Measurements from ENCODE around the gene NDUFB6. TPM values are rescaled to one million over a fixed set of nuclear protein-coding genes. Genes with fewer than 3 reads are reported as not detected.

The NDUFB6 gene
- total RNA-seq, 2 experiments from 2014 or later: 54.0 to 69.5 TPM

DNA sequence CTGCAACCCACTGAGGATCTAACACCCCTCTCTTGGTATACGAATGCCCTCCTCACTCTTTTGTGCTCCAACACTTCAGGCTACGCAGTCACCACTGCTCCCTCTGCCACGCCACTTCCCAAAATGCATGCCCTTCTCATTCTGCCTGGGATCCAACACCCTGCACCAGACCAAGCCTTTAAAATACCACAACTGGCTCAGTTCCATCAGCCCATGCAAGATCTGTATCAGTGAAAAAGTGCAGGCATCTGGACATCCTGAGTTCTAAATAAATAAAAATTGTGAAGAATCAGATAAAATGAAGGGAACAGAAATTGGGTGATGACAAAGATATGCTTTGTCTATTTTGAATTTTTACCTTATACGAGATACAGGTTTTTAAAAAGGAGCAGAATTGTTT is 2.7 kb downstream of the NDUFB6 start:
- H3K27ac ChIP-seq (ENCODE audit: low read depth, low read length, poor library complexity, severe bottlenecking): no peak overlapping the region
- H2AFZ ChIP-seq (ENCODE audit: low read length): no peak overlapping the region
- ChIA-PET CTCF (ENCODE audit: unreplicated experiment) (no interaction called here), POLR2A (no interaction called here)
- H3K9me2 ChIP-seq (ENCODE audit: insufficient read depth, low read length): no peaks in the 10 kb centered on the region
- no TSS peak for BruUV-seq (replicated peaks)
- peaks cover 21% of the 10 kb centered on the region for H3K4me1 ChIP-seq (ENCODE audit: insufficient read depth, low read length, poor library complexity, severe bottlenecking)
- intact Hi-C loops (cut with micrococcal nuclease; ENCODE audit: unreplicated experiment): loop anchor here (5.0 kb wide), 1 partner anchor 38 kb away; no protein-coding TSS in a partner anchor
- peaks cover 38% of the 10 kb centered on the region for H3K36me3 ChIP-seq (ENCODE audit: insufficient read depth, low read length)
- peak overlapping the region; percentile 93; the same call in 1 of the 2 replicates for H3K4me2 ChIP-seq (ENCODE audit: low read length)
- TF ChIP-seq EZH2phosphoT487 (IDR thresholded peaks at IDR 0.05; ENCODE audit: borderline replicate concordance, low read depth, low read length): no peak
- no peak for TF ChIP-seq CTCF (conservative IDR thresholded peaks at IDR 0.05; ENCODE audit: low read length)
- no peak overlapping the region for H3K4me3 ChIP-seq (ENCODE audit: low read depth, low read length, poor library complexity, severe bottlenecking)
- H4K20me1 ChIP-seq (ENCODE audit: insufficient read depth, low read length): 0 out of 2 replicates have a peak, but pooled peaks cover 8% of the 10 kb centered on the region
- DNase-seq (ENCODE audit: low spot score): no peak
- no peaks in the 10 kb centered on the region for H3K9me3 ChIP-seq (ENCODE audit: low read length)
- H3K79me2 ChIP-seq (ENCODE audit: insufficient read depth, low read depth, low read length): peaks cover 34% of the 10 kb centered on the region

GRCh38 chr9:32566770-32567169 is 6.2 kb downstream of the NDUFB6 start:
- Histone ChIP-seq H3K9me2 (ENCODE audit: insufficient read depth, low read length) (no peaks in the 10 kb centered on the region), H3K4me3 (ENCODE audit: low read depth, low read length, poor library complexity, severe bottlenecking) (no peak overlapping the region), H3K27ac (ENCODE audit: low read depth, low read length, poor library complexity, severe bottlenecking) (no peak overlapping the region), H4K20me1 (ENCODE audit: insufficient read depth, low read length) (0 out of 2 replicates have a peak, but pooled peaks cover 4% of the 10 kb centered on the region), H3K9me3 (ENCODE audit: low read length) (no peaks in the 10 kb centered on the region), H3K4me2 (ENCODE audit: low read length) (no peak overlapping the region), H2AFZ (ENCODE audit: low read length) (no peak overlapping the region), H3K79me2 (ENCODE audit: insufficient read depth, low read depth, low read length) (peaks cover 31% of the 10 kb centered on the region), H3K4me1 (ENCODE audit: insufficient read depth, low read length, poor library complexity, severe bottlenecking) (peaks cover 13% of the 10 kb centered on the region), H3K36me3 (ENCODE audit: insufficient read depth, low read length) (peaks cover 50% of the 10 kb centered on the region)
- no peak for TF ChIP-seq EZH2phosphoT487 (IDR thresholded peaks at IDR 0.05; ENCODE audit: borderline replicate concordance, low read depth, low read length)
- TF ChIP-seq CTCF (conservative IDR thresholded peaks at IDR 0.05; ENCODE audit: low read length): no peak
- ChIA-PET POLR2A (interaction anchor here (1.0 kb wide), 1 partner anchor 187 kb away, joined by 3 read pairs; no protein-coding TSS in a partner anchor), CTCF (ENCODE audit: unreplicated experiment) (interaction anchor here (0.7 kb wide), 1 partner anchor 15 kb away, joined by 3 read pairs; no protein-coding TSS in a partner anchor)
- intact Hi-C loops (cut with micrococcal nuclease; ENCODE audit: unreplicated experiment): no loop called here
- DNase-seq (ENCODE audit: low spot score): no peak
- no TSS peak for BruUV-seq (replicated peaks)

DNA sequence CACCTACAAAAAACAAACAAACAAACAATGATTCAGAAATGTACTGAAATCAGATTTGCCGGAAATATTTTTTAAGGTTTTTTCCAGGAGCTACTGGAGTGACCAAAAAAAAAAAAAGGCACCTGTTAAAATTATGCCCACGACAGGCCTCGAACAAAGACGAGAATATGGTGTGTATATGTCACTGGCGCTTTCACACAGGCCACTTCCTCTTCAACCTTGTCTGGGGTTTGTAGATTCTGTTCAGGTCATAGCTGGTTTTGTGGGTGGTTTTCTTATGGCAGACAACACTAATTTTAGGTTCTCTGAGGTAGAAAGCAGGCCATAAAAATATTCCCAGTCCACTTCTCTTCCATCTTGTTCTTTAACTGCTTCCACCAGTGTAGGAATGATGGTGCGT is 7.0 kb downstream of the NDUFB6 start:
- Histone ChIP-seq H3K27ac (ENCODE audit: low read depth, low read length, poor library complexity, severe bottlenecking) (no peak overlapping the region), H4K20me1 (ENCODE audit: insufficient read depth, low read length) (no peaks in the 10 kb centered on the region), H3K4me2 (ENCODE audit: low read length) (no peak overlapping the region), H3K79me2 (ENCODE audit: insufficient read depth, low read depth, low read length) (peaks cover 23% of the 10 kb centered on the region), H3K4me1 (ENCODE audit: insufficient read depth, low read length, poor library complexity, severe bottlenecking) (peaks cover 5% of the 10 kb centered on the region), H3K4me3 (ENCODE audit: low read depth, low read length, poor library complexity, severe bottlenecking) (no peak overlapping the region), H2AFZ (ENCODE audit: low read length) (no peak overlapping the region), H3K36me3 (ENCODE audit: insufficient read depth, low read length) (peaks cover 50% of the 10 kb centered on the region), H3K9me3 (ENCODE audit: low read length) (no peaks in the 10 kb centered on the region), H3K9me2 (ENCODE audit: insufficient read depth, low read length) (no peaks in the 10 kb centered on the region)
- CTCF ChIA-PET (ENCODE audit: unreplicated experiment): interaction anchor here (0.7 kb wide), 1 partner anchor 16 kb away, joined by 3 read pairs; no protein-coding TSS in a partner anchor
- no TSS peak for BruUV-seq (replicated peaks)
- intact Hi-C loops (cut with micrococcal nuclease; ENCODE audit: unreplicated experiment): no loop called here
- TF ChIP-seq EZH2phosphoT487 (IDR thresholded peaks at IDR 0.05; ENCODE audit: borderline replicate concordance, low read depth, low read length): no peak
- no peak for TF ChIP-seq CTCF (conservative IDR thresholded peaks at IDR 0.05; ENCODE audit: low read length)
- POLR2A ChIA-PET: interaction anchor here (0.8 to 1.0 kb wide), 2 partner anchors 182 to 187 kb away, joined by 3 read pairs; no protein-coding TSS in a partner anchor
- no peak for DNase-seq (ENCODE audit: low spot score)

All from OCI-LY7 (cell line).